ENCODE results near the gene HOXB7.

The HOXB7 gene

DNA sequence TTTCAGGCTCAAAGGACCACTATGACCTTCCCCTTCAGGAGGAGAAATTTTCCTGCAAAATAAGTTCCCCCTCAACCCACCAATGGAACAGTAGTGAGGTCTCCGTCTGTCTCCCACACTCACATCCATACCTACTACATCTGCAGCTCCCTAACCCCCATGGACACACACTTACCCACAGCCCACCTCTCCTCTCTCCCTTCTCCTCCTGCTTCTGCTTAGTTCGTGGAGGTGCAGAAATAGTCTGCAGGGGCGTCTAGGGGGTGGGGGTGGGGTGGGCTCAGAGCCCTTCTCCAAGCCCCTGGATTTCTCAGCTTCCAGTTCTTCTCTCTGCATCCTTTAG is 41.6 kb downstream of the HOXB7 start:
- Histone ChIP-seq H3K4me2 (ENCODE audit: low read length) (no peak overlapping the region), H3K9ac (ENCODE audit: low read depth, low read length) (no peak overlapping the region), H3K27me3 (ENCODE audit: control insufficient read depth, insufficient read depth, low read length) (no peaks in the 10 kb centered on the region), H3K4me3 (ENCODE audit: low read length) (no peak overlapping the region), H3K36me3 (ENCODE audit: insufficient read depth, low read length) (no peaks in the 10 kb centered on the region), H3K9me3 (replicated peaks; ENCODE audit: low read length) (no peaks in the 10 kb centered on the region), H3K4me1 (ENCODE audit: control insufficient read depth, insufficient read depth, low read length) (peaks cover 46% of the 10 kb centered on the region)

DNA sequence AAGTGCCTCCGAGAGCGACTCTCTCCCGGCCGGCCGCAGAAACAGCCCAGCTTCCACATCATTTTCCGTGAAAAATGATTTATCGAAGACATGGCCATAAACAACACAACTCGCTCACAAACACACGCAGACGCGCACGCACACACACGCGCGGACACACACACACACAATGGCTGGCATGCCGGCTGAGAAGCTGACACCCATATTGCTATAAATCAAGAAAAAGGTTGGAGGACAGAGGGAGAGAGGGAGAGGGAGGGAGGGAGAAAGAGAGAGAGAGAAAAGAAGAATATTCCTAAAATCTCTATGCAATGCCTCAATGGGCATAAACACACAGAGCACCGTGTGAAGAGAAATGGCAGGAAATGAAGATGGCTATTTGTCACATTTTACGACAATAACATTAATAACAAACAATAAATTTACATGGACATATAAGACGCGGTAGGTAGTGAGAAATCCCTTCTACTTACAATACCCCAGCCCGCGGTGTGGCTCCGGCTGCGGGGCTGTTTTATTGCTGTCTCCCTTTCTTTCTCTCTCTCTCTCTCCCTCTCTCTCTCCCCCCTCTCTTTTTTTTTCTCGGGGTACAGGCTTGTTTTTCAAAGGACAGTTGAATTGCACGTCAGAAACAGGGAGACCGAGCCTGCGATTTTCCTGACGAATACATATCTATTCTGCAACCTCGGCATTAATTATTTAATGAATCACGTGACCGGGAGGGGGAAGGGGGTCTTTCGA is 42.1 kb downstream of the HOXB7 start:
- Histone ChIP-seq H3K27me3 (ENCODE audit: control insufficient read depth, insufficient read depth, low read length) (no peaks in the 10 kb centered on the region), H3K9ac (ENCODE audit: low read depth, low read length) (no peak overlapping the region), H3K9me3 (replicated peaks; ENCODE audit: low read length) (no peaks in the 10 kb centered on the region), H3K4me3 (ENCODE audit: low read length) (no peak overlapping the region), H3K36me3 (ENCODE audit: insufficient read depth, low read length) (no peaks in the 10 kb centered on the region), H3K4me2 (ENCODE audit: low read length) (peak overlapping the region; percentile 31), H3K4me1 (ENCODE audit: control insufficient read depth, insufficient read depth, low read length) (peaks cover 51% of the 10 kb centered on the region)

DNA sequence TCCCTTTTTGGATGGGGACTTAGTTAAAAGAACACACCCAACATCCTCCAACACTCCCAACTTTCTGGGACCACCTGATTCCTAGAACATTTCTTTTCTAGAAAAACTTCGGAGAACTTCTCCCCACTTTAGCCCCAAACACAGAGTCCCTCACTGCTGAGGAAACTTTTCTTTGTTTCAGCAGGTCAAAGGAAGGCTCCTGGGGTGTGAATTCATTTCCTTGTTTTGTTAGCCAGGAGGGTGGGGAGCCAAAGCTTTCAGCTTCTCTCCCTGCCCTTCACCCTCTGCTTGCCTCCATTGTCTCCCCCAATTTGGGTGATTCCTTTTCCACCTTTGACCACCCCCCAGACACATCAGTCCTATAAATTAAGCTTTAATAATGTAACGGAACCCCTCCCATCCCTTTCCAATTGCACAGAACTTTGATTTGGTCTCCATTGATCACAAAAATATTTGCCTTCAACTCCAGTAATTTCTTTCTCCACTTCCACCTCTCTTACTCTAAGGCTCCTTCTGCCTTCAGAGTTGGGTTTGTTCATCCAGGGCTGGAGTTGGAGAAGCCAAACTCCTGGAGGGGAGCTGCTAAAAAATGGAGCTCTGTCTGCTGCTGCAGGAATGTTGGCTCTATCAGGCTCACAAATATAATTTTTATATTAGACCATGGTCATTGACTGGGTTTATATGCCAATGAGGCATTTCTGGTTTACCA is 43.0 kb downstream of the HOXB7 start:
- H3K9ac ChIP-seq (ENCODE audit: low read depth, low read length): no peak overlapping the region
- peaks cover 47% of the 10 kb centered on the region for H3K4me1 ChIP-seq (ENCODE audit: control insufficient read depth, insufficient read depth, low read length)
- H3K27me3 ChIP-seq (ENCODE audit: control insufficient read depth, insufficient read depth, low read length): no peaks in the 10 kb centered on the region
- H3K9me3 ChIP-seq (replicated peaks; ENCODE audit: low read length): no peaks in the 10 kb centered on the region
- H3K4me2 ChIP-seq (ENCODE audit: low read length): no peak overlapping the region
- no peak overlapping the region for H3K4me3 ChIP-seq (ENCODE audit: low read length)
- H3K36me3 ChIP-seq (ENCODE audit: insufficient read depth, low read length): no peaks in the 10 kb centered on the region

DNA sequence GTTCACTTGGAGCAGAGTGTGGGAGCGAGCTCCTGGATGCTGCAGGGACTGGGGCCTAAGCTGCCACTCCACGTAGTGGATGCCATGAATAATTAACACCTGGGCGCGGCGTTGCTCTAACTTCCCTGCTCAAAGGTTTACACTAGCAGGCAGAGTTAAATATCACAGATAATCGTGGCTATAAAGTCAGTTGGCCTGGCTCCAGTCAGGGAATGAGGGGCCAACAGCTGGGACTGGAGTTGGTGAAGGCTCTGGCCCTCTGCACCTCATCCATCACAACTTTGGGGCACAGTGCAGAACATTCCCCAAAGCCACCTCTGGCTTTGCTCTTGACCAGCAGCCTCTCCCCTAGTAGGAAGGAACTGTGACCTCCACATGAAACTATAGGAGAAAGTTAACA is 43.6 kb downstream of the HOXB7 start:
- H3K36me3 ChIP-seq (ENCODE audit: insufficient read depth, low read length): peaks cover under 1% of the 10 kb centered on the region
- H3K4me1 ChIP-seq (ENCODE audit: control insufficient read depth, insufficient read depth, low read length): peaks cover 42% of the 10 kb centered on the region
- H3K9me3 ChIP-seq (replicated peaks; ENCODE audit: low read length): no peaks in the 10 kb centered on the region
- no peak overlapping the region for H3K4me3 ChIP-seq (ENCODE audit: low read length)
- H3K9ac ChIP-seq (ENCODE audit: low read depth, low read length): no peak overlapping the region
- H3K4me2 ChIP-seq (ENCODE audit: low read length): no peak overlapping the region
- no peaks in the 10 kb centered on the region for H3K27me3 ChIP-seq (ENCODE audit: control insufficient read depth, insufficient read depth, low read length)

DNA sequence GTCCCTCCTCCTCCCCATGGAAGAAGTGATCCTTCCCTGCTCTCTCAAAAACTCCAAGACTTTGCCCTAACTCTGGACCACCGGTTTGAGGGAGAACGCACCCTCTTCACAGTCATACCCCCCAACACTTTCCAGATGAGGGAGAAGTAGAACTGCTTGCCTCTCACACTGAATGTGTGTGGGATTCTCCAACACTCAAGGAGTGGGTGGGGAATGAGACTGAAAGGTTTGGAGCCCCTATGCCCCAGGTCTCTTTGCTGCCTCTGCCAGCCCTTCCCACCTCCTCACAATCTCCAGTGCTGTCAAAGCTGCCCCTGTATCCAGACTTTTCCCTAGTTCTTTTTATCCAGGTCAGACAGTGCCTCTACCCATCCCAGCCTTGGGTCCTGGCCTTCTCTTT is 44.1 kb downstream of the HOXB7 start:
- Histone ChIP-seq H3K9me3 (replicated peaks; ENCODE audit: low read length) (no peaks in the 10 kb centered on the region), H3K4me3 (ENCODE audit: low read length) (no peak overlapping the region), H3K4me2 (ENCODE audit: low read length) (no peak overlapping the region), H3K27me3 (ENCODE audit: control insufficient read depth, insufficient read depth, low read length) (no peaks in the 10 kb centered on the region), H3K9ac (ENCODE audit: low read depth, low read length) (no peak overlapping the region), H3K36me3 (ENCODE audit: insufficient read depth, low read length) (peaks cover 5% of the 10 kb centered on the region), H3K4me1 (ENCODE audit: control insufficient read depth, insufficient read depth, low read length) (peaks cover 39% of the 10 kb centered on the region)

DNA sequence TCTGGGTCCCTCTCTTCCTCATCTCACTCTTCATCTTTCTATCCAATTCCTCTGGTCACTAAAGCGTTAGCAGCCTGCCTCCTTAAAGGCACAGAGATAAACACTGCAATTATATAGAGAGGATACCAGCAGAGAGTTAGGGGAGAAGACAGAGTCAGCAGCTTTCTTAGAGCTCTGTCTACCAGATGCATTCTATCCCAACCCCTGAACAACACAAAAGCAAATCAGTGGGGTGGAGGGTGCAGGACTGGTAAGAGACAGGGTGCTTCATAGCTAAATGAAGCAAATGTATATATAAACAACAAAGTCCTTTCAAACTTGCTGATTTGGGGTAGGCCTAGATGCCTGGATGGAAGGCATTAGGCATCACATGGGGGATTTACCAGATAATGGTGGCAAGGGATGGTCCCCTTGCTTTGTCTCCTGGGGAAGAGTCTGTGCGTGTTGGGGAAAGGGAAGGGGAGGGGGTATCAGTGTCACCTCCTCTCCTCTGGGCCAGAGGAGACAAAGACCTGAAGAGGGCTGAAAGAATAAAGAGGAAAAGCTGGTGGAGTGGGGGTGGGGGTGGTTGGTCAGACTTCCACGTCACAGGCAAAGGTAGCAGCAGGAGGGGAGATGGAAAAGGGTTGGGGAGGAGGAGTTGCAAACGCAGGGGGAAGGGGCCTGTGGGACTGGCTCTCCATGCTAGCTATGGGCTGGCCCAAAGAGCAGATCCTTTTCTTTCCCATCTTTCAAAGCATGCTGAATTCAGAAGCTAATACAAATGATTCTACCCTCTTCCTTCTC is 44.7 kb downstream of the HOXB7 start:
- H3K4me3 ChIP-seq (ENCODE audit: low read length): no peak overlapping the region
- H3K9me3 ChIP-seq (replicated peaks; ENCODE audit: low read length): no peaks in the 10 kb centered on the region
- H3K27me3 ChIP-seq (ENCODE audit: control insufficient read depth, insufficient read depth, low read length): no peaks in the 10 kb centered on the region
- no peak overlapping the region for H3K9ac ChIP-seq (ENCODE audit: low read depth, low read length)
- no peak overlapping the region for H3K4me2 ChIP-seq (ENCODE audit: low read length)
- peaks cover 33% of the 10 kb centered on the region for H3K4me1 ChIP-seq (ENCODE audit: control insufficient read depth, insufficient read depth, low read length)
- H3K36me3 ChIP-seq (ENCODE audit: insufficient read depth, low read length): peaks cover 11% of the 10 kb centered on the region

DNA sequence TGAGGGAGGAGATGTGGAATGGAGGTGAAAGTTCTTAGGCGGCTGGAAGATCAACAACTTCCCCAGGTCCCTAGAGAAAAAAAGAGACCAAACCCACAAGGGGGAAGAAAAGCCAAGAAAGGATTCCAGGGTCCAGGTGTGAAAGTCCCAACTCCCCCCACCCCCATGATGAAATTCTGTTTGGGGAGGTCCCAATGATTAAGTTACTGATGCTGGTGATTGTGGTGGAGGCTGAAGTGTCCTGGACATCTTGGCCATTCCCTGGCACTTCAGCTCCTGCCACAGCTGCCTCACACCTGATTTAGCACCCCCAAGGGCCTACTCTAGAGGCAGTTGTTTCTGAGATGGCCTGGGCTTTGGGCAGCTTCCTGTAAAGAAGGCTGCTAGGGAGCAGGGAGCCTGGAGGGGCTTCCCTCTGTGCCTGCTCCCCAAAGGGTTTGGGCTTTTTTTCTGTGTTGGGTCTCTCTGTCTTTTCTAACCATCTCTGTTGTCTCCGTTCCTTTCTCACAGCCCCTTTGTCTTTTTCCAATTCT is 45.7 kb downstream of the HOXB7 start:
- H3K27me3 ChIP-seq (ENCODE audit: control insufficient read depth, insufficient read depth, low read length): no peaks in the 10 kb centered on the region
- peak overlapping the region; percentile 84 for H3K9ac ChIP-seq (ENCODE audit: low read depth, low read length)
- H3K4me3 ChIP-seq (ENCODE audit: low read length): peak overlapping the region; percentile 72
- H3K4me2 ChIP-seq (ENCODE audit: low read length): peak overlapping the region; percentile 94
- H3K36me3 ChIP-seq (ENCODE audit: insufficient read depth, low read length): peaks cover 11% of the 10 kb centered on the region
- peaks cover 28% of the 10 kb centered on the region for H3K4me1 ChIP-seq (ENCODE audit: control insufficient read depth, insufficient read depth, low read length)
- H3K9me3 ChIP-seq (replicated peaks; ENCODE audit: low read length): no peaks in the 10 kb centered on the region

DNA sequence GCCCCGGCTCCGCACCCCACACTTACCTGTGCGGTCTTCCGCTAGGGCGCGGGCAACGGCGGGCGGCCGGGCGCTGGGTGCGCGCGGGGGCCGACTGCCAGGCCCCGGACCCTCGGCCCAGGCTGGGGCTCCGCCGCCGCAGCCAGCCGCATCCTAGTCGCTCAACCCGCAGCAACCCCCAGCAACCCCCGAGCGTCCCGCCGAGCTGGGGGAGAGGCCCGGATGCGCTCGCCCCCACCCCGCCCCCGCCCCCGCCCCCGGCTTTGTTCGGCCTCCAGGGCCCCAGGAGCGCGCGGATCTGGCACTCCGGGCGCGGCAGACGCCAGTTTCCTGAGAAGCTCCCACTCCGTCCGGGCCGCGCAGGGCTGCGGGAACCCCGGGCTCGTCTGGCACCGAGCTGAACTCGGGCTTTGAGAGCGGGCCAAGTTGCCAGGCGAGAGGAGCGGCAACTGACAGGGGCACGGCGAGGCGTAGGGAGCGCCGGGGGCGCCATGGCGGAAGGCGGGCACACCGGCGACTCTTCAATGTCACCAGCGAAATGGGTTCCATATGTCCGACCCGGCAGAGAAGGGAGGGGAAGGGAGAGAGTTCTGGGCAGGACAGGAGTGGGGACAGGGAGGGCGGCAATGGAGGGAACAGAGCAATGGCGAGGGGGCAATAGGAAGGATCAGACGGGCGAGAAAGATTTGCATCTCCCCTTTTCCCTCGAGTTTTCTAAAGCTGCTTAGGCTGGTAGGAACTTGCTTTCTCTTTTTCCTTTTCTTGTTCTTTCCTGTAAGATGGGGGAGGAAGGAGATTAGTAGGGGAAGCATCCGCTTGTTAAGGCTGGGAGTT is 46.4 kb downstream of the HOXB7 start:
- Histone ChIP-seq H3K9ac (ENCODE audit: low read depth, low read length) (peak overlapping the region; percentile 84), H3K9me3 (replicated peaks; ENCODE audit: low read length) (no peaks in the 10 kb centered on the region), H3K4me2 (ENCODE audit: low read length) (peak overlapping the region; percentile 94), H3K27me3 (ENCODE audit: control insufficient read depth, insufficient read depth, low read length) (no peaks in the 10 kb centered on the region), H3K4me3 (ENCODE audit: low read length) (peak overlapping the region; percentile 72), H3K36me3 (ENCODE audit: insufficient read depth, low read length) (peaks cover 12% of the 10 kb centered on the region), H3K4me1 (ENCODE audit: control insufficient read depth, insufficient read depth, low read length) (peaks cover 27% of the 10 kb centered on the region)

DNA sequence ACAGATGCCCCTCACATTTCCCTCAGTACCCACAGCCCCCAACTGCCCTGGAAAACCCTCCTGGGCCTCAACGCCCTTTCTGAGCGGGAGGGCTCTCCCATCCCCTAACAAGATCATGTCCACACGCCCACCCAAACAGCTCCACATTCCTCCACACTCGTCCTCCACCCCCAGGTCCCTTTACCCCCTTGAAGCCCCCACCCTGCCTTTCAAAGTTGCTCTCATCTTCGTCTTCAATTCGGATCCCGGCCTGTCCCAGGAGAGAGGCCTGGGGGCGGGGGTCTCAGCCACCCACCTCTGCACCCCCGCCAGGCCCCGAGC is 47.0 kb downstream of the HOXB7 start:
- Histone ChIP-seq H3K4me3 (ENCODE audit: low read length) (peak overlapping the region; percentile 72), H3K9me3 (replicated peaks; ENCODE audit: low read length) (no peaks in the 10 kb centered on the region), H3K4me2 (ENCODE audit: low read length) (peak overlapping the region; percentile 94), H3K36me3 (ENCODE audit: insufficient read depth, low read length) (peaks cover 16% of the 10 kb centered on the region), H3K27me3 (ENCODE audit: control insufficient read depth, insufficient read depth, low read length) (no peaks in the 10 kb centered on the region), H3K9ac (ENCODE audit: low read depth, low read length) (peak overlapping the region; percentile 84), H3K4me1 (ENCODE audit: control insufficient read depth, insufficient read depth, low read length) (peaks cover 27% of the 10 kb centered on the region)

DNA sequence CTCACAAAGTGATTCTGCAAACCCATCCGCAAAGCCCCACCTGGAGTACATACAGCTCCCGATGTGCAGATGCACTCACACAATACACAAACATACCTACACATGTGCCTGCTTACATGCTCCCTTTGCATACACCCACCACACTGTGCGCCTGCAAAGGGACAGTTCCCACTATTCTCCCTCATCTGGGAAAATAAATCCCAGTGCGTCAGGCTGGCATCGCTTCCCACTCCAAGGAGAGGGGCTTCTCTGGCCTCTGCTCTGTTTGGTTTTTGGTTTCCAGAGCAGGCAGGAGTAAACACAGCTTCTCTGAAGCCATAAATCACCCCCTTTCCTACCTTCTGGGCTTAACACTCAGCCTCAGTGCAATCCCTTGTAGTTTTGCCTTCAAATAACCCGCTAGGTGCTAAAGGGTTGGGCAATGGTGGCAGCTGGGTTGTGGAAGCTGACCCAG is 47.4 kb downstream of the HOXB7 start:
- Histone ChIP-seq H3K4me3 (ENCODE audit: low read length) (peak overlapping the region; percentile 72), H3K36me3 (ENCODE audit: insufficient read depth, low read length) (peaks cover 16% of the 10 kb centered on the region), H3K4me2 (ENCODE audit: low read length) (peak overlapping the region; percentile 94), H3K9me3 (replicated peaks; ENCODE audit: low read length) (no peaks in the 10 kb centered on the region), H3K4me1 (ENCODE audit: control insufficient read depth, insufficient read depth, low read length) (peaks cover 27% of the 10 kb centered on the region), H3K9ac (ENCODE audit: low read depth, low read length) (no peak overlapping the region), H3K27me3 (ENCODE audit: control insufficient read depth, insufficient read depth, low read length) (no peaks in the 10 kb centered on the region)

DNA sequence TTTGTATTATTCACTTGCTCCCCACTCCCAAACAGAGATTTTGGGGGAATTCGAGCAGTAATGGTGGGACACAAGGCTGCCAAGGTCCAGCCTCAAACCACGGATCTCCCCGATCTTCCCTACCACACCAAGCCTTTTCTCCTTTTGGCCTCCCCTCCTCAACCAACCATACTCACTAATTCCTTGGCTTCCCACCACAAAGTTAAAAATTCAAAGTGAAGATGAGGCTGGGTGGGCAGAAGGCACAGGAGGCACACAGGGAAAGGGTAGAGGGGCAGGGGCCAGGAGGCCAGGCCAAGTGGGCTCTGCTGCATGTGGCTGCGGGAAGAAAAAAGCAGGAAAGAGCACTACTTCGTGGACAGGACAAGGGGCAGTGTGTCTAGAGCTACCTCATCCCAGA is 47.9 kb downstream of the HOXB7 start:
- Histone ChIP-seq H3K9me3 (replicated peaks; ENCODE audit: low read length) (no peaks in the 10 kb centered on the region), H3K4me2 (ENCODE audit: low read length) (peak overlapping the region; percentile 94), H3K9ac (ENCODE audit: low read depth, low read length) (no peak overlapping the region), H3K4me1 (ENCODE audit: control insufficient read depth, insufficient read depth, low read length) (peaks cover 27% of the 10 kb centered on the region), H3K36me3 (ENCODE audit: insufficient read depth, low read length) (peaks cover 16% of the 10 kb centered on the region), H3K27me3 (ENCODE audit: control insufficient read depth, insufficient read depth, low read length) (no peaks in the 10 kb centered on the region), H3K4me3 (ENCODE audit: low read length) (no peak overlapping the region)
